Activated B cell treated with CpG ODN at 0.5 μM for 24 hours (primary cell): ENCODE measurements around the gene CST8. TPM values are rescaled to one million over a fixed set of nuclear protein-coding genes. Genes with fewer than 3 reads are reported as not detected.

ENCODE experiments used
- ATAC-seq: fragments of 200-7000 bp; cut with Tn5 transposase; one replicate; pipeline ENCODE4 v1.10.0; 2021; ENCODE audit warnings: low read depth, mild to moderate bottlenecking, moderate library complexity
- CTCF ChIA-PET: fragments of 350-600 bp; sonication (Branson Sonifier 250); formaldehyde crosslinking; loops from one replicate; lab custom pipeline; 2021; ENCODE audit warnings: antibody characterized with exemption; lab: Charles Lee
- POLR2A ChIA-PET: fragments of 350-600 bp; sonication (Branson Sonifier 250); formaldehyde crosslinking; loops from one replicate; lab custom pipeline; 2021; ENCODE audit warnings: antibody characterized with exemption; lab: Charles Lee
- DNase-seq: peaks from one replicate; pipeline ENCODE4 v3.0.0; 2022
- H3K27ac Mint-ChIP-seq: one replicate; pipeline ENCODE4 v1.8.0; 2020; ENCODE audit warnings: mixed read lengths
- H3K27me3 Mint-ChIP-seq: one replicate; pipeline ENCODE4 v1.8.0; 2021; ENCODE audit warnings: mixed read lengths
- H3K36me3 Mint-ChIP-seq: one replicate; pipeline ENCODE4 v1.8.0; 2021; ENCODE audit warnings: low read depth, mixed read lengths
- H3K4me1 Mint-ChIP-seq: one replicate; pipeline ENCODE4 v1.8.0; 2021; ENCODE audit warnings: mixed read lengths
- H3K4me3 Mint-ChIP-seq: one replicate; pipeline ENCODE4 v1.8.0; 2020; ENCODE audit warnings: mild to moderate bottlenecking, mixed read lengths
- H3K9me3 Mint-ChIP-seq: one replicate; pipeline ENCODE4 v1.8.0; 2020; ENCODE audit warnings: mixed read lengths
- intact Hi-C: fragments of 100-400 bp; cut with micrococcal nuclease; formaldehyde crosslinking; loops from one replicate; pipeline ENCODE4 v1.15.1; 2024
- total RNA-seq: library from RNA; stranded (reverse); gene quantifications from 2 replicates; pipeline ENCODE4 v1.2.3, GENCODE V29; 2022
- TF ChIP-seq, protein P1 (sequence below): fragments of 200-600 bp; IDR thresholded peaks from one replicate; pipeline ENCODE4 v1.8.0; 2022; ENCODE audit warnings: antibody characterized with exemption, mild to moderate bottlenecking

CST8 gene
- total RNA-seq, 1 donor from 2014 or later = not detected

DNA sequence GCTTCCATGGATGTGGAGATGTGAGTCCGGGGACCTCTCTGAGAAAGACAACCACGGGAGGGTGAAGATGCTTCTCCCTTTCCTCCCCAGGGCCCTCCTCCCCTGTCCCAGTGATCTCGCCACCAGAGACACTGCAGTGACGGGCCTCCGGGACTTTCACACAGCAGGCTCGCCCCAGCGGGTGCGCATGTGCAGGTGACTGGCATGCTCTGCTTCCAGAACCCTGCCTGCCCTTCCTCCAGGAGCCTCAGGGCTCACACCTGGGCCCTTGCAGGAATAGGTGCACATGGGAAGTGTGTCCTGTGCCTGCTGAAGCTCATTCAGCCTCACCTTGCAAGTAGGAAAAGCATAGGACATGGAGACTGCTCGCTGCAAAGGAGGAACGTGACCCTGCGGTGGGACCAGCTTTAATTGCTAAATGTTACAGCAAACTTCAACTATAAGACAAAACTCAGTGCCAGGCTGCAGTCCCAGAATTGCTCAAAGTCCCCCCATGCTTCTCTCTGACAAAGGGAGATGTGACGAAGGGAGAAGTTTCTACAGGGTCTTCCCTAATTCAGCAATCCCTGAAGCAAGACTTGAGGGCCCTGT is 19.2 kb downstream of the CST8 start:
- Mint-ChIP-seq H3K4me1 (no peaks in the 10 kb centered on the region), H3K36me3 (no peaks in the 10 kb centered on the region), H3K4me3 (no peak overlapping the region), H3K27ac (no peak overlapping the region), H3K9me3 (no peaks in the 10 kb centered on the region), H3K27me3 (no peaks in the 10 kb centered on the region)
- ATAC-seq = no peak
- intact Hi-C loops = no loop called here
- TF ChIP-seq, protein P1, sequence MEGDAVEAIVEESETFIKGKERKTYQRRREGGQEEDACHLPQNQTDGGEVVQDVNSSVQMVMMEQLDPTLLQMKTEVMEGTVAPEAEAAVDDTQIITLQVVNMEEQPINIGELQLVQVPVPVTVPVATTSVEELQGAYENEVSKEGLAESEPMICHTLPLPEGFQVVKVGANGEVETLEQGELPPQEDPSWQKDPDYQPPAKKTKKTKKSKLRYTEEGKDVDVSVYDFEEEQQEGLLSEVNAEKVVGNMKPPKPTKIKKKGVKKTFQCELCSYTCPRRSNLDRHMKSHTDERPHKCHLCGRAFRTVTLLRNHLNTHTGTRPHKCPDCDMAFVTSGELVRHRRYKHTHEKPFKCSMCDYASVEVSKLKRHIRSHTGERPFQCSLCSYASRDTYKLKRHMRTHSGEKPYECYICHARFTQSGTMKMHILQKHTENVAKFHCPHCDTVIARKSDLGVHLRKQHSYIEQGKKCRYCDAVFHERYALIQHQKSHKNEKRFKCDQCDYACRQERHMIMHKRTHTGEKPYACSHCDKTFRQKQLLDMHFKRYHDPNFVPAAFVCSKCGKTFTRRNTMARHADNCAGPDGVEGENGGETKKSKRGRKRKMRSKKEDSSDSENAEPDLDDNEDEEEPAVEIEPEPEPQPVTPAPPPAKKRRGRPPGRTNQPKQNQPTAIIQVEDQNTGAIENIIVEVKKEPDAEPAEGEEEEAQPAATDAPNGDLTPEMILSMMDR = no peak
- DNase-seq = no peak
- CTCF ChIA-PET = no interaction called here
- POLR2A ChIA-PET = no interaction called here

DNA sequence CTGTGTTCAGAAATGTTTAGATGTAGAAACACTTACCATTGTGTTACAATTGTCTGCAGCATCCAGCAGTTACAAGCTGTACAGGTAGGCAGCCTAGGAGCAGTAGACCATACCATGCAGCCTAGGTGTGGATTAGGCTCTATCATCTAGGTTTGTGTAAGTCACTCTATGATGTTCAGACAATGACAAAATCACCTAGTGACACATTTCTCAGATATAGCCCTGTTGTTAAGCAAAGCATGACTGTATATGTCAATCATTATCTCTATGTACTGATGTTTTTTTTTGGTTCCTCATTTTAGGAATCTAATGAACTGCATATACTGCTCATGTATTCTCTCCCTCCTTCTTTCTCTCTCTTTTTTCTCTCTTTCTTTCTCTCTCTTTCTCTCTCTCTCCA is 22.2 kb downstream of the CST8 start:
- ChIA-PET CTCF (no interaction called here), POLR2A (no interaction called here)
- Mint-ChIP-seq H3K36me3 (no peaks in the 10 kb centered on the region), H3K27me3 (no peaks in the 10 kb centered on the region), H3K4me1 (no peaks in the 10 kb centered on the region), H3K27ac (no peak overlapping the region), H3K9me3 (no peaks in the 10 kb centered on the region), H3K4me3 (no peak overlapping the region)
- intact Hi-C loops = no loop called here
- ATAC-seq = no peak
- no peak for DNase-seq
- TF ChIP-seq, protein P1 = no peak

DNA sequence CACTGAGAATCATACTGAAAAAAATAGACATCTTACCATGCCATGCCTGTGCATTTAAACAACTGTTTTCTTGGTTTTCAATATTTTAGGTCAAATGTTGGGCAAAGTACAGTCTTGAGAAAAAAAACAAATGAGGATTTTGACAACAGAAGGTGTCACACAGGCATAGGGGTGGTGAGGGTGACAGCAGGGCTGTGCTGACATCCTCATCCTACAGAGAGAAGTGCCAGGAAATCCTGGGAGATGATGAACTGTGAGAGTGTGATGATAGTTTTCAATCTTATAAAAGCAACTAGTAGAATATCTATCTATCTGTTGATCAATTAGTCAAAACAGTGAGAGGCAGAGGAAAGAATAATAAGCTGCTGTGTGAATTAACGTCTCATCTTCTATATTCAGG is 23.9 kb downstream of the CST8 start:
- no peak for ATAC-seq
- DNase-seq = no peak
- H3K27ac Mint-ChIP-seq = no peak overlapping the region
- H3K4me3 Mint-ChIP-seq = no peak overlapping the region
- intact Hi-C loops = no loop called here
- no peaks in the 10 kb centered on the region for H3K27me3 Mint-ChIP-seq
- no peaks in the 10 kb centered on the region for H3K4me1 Mint-ChIP-seq
- CTCF ChIA-PET = no interaction called here
- TF ChIP-seq, protein P1 = no peak
- no peaks in the 10 kb centered on the region for H3K9me3 Mint-ChIP-seq
- POLR2A ChIA-PET = no interaction called here
- no peaks in the 10 kb centered on the region for H3K36me3 Mint-ChIP-seq

DNA sequence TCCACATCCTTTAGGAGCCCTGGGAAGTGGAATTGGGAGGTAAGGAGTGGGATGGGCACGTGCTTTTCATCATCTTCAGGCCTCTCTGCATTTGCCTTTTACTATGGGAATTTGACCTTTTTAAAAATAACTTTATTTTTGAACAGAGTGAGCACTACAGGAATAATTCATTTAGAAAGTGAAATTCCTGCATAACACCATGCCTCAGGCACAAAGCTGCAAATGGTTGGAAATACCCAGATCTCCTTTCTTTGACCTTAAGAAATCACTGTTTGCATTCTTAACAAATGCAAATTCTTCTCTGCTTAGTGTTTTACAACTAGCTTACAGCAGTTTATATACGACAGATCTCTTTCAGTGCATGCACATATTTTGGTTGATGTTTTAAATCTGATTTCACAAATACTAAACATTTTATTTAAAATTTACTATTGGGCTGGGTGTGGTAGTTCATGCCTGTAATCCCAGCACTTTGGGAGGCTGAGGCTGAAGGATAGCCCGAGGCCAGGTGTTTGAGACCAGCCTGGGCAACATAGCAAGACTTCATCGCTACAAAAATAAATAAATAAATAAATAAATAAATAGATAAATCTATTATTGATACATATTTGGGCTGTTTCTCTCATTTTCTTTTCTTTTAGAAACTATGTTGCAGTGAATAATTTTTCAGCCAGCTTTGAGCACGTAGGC is 24.5 kb downstream of the CST8 start:
- DNase-seq (no peak), ATAC-seq (no peak)
- TF ChIP-seq, protein P1 = no peak
- intact Hi-C loops = no loop called here
- POLR2A ChIA-PET = no interaction called here
- CTCF ChIA-PET = no interaction called here
- Mint-ChIP-seq H3K27ac (no peak overlapping the region), H3K9me3 (no peaks in the 10 kb centered on the region), H3K4me3 (no peak overlapping the region), H3K4me1 (no peaks in the 10 kb centered on the region), H3K36me3 (no peaks in the 10 kb centered on the region), H3K27me3 (no peaks in the 10 kb centered on the region)

DNA sequence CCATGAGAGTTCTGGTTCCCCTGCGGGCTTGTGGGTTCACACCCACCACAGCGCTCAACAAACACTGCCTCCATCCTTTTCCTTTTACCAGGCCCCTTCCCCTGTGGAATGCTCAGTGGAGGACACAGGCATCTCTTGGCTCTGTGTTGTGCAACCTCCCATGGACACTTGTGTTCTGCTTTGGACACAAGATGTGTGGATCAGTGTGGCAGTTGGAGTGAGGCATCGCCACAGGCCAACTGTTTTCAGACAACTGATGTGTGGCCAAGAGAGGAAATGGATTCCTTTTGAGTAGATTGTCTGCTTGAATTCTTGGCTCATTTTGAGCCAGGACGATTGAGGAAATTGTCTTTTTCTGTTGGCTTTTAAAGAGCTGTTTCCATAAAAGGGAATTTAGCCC is 26.8 kb downstream of the CST8 start:
- Mint-ChIP-seq H3K4me3 (no peak overlapping the region), H3K27ac (no peak overlapping the region), H3K27me3 (no peaks in the 10 kb centered on the region), H3K36me3 (no peaks in the 10 kb centered on the region), H3K9me3 (no peaks in the 10 kb centered on the region), H3K4me1 (no peaks in the 10 kb centered on the region)
- intact Hi-C loops = no loop called here
- ATAC-seq (no peak), DNase-seq (no peak)
- TF ChIP-seq, protein P1 = no peak
- CTCF ChIA-PET = no interaction called here
- POLR2A ChIA-PET = no interaction called here
